ENCODE results near the gene ZMAT5.

ZMAT5 gene

GRCh38 chr22:29798801-29799200, 32.0 kb upstream of the ZMAT5 start:
- Histone ChIP-seq H3K4me1 (peaks cover 26% of the 10 kb centered on the region), H3K27me3 (ENCODE audit: control insufficient read depth, insufficient read depth, low read length) (no peaks in the 10 kb centered on the region), H3K27ac (peak overlapping the region; percentile 87), H3K4me3 (ENCODE audit: low read depth, low read length) (peak overlapping the region; percentile 11), H3K36me3 (ENCODE audit: control insufficient read depth, insufficient read depth, low read length) (no peaks in the 10 kb centered on the region), H3K79me2 (no peaks in the 10 kb centered on the region), H3K9me3 (ENCODE audit: control insufficient read depth, low read length) (no peaks in the 10 kb centered on the region), H3K4me2 (ENCODE audit: low read length) (peak overlapping the region; percentile 62), H2AFZ (peak overlapping the region; percentile 58), H3K9ac (no peak overlapping the region)
- TF ChIP-seq CTCF (IDR thresholded peaks at IDR 0.05), result no peak

GRCh38 chr22:29798318-29798717, 31.5 kb upstream of the ZMAT5 start:
- Histone ChIP-seq H2AFZ (no peak overlapping the region), H3K27me3 (ENCODE audit: control insufficient read depth, insufficient read depth, low read length) (no peaks in the 10 kb centered on the region), H3K36me3 (ENCODE audit: control insufficient read depth, insufficient read depth, low read length) (no peaks in the 10 kb centered on the region), H3K9me3 (ENCODE audit: control insufficient read depth, low read length) (no peaks in the 10 kb centered on the region), H3K4me2 (ENCODE audit: low read length) (peak overlapping the region; percentile 62), H3K4me1 (peaks cover 26% of the 10 kb centered on the region), H3K27ac (peak overlapping the region; percentile 87), H3K79me2 (no peaks in the 10 kb centered on the region), H3K4me3 (ENCODE audit: low read depth, low read length) (no peak overlapping the region), H3K9ac (no peak overlapping the region)
- no peak for TF ChIP-seq CTCF (IDR thresholded peaks at IDR 0.05)

- no peak for TF ChIP-seq CTCF (IDR thresholded peaks at IDR 0.05)
- H3K4me3 ChIP-seq (ENCODE audit: low read depth, low read length), result no peak overlapping the region
- peaks cover 26% of the 10 kb centered on the region for H3K4me1 ChIP-seq
- H3K9ac ChIP-seq, result no peak overlapping the region
- H3K79me2 ChIP-seq, result no peaks in the 10 kb centered on the region
- no peaks in the 10 kb centered on the region for H3K9me3 ChIP-seq (ENCODE audit: control insufficient read depth, low read length)
- H3K27ac ChIP-seq, result peak overlapping the region; percentile 78
- no peaks in the 10 kb centered on the region for H3K27me3 ChIP-seq (ENCODE audit: control insufficient read depth, insufficient read depth, low read length)
- no peaks in the 10 kb centered on the region for H3K36me3 ChIP-seq (ENCODE audit: control insufficient read depth, insufficient read depth, low read length)
- no peak overlapping the region for H3K4me2 ChIP-seq (ENCODE audit: low read length)
- H2AFZ ChIP-seq, result no peak overlapping the region
Observed at GRCh38 chr22:29797351-29797750, 30.5 kb upstream of the ZMAT5 start.

GRCh38 chr22:29795663-29796062, 28.9 kb upstream of the ZMAT5 start:
- H3K79me2 ChIP-seq, result no peaks in the 10 kb centered on the region
- TF ChIP-seq CTCF (IDR thresholded peaks at IDR 0.05), result no peak
- peak overlapping the region; percentile 78 for H3K27ac ChIP-seq
- no peak overlapping the region for H3K4me3 ChIP-seq (ENCODE audit: low read depth, low read length)
- no peak overlapping the region for H3K4me2 ChIP-seq (ENCODE audit: low read length)
- H3K36me3 ChIP-seq (ENCODE audit: control insufficient read depth, insufficient read depth, low read length), result no peaks in the 10 kb centered on the region
- no peaks in the 10 kb centered on the region for H3K27me3 ChIP-seq (ENCODE audit: control insufficient read depth, insufficient read depth, low read length)
- H3K9me3 ChIP-seq (ENCODE audit: control insufficient read depth, low read length), result no peaks in the 10 kb centered on the region
- no peak overlapping the region for H3K9ac ChIP-seq
- no peak overlapping the region for H2AFZ ChIP-seq
- peaks cover 26% of the 10 kb centered on the region for H3K4me1 ChIP-seq

- no peaks in the 10 kb centered on the region for H3K36me3 ChIP-seq (ENCODE audit: control insufficient read depth, insufficient read depth, low read length)
- H3K27me3 ChIP-seq (ENCODE audit: control insufficient read depth, insufficient read depth, low read length), result no peaks in the 10 kb centered on the region
- no peak overlapping the region for H3K9ac ChIP-seq
- TF ChIP-seq CTCF (IDR thresholded peaks at IDR 0.05), result no peak
- no peak overlapping the region for H3K27ac ChIP-seq
- H2AFZ ChIP-seq, result no peak overlapping the region
- no peaks in the 10 kb centered on the region for H3K79me2 ChIP-seq
- H3K9me3 ChIP-seq (ENCODE audit: control insufficient read depth, low read length), result no peaks in the 10 kb centered on the region
- H3K4me2 ChIP-seq (ENCODE audit: low read length), result no peak overlapping the region
- H3K4me3 ChIP-seq (ENCODE audit: low read depth, low read length), result no peak overlapping the region
- peaks cover 9% of the 10 kb centered on the region for H3K4me1 ChIP-seq
Observed at GRCh38 chr22:29793396-29793795, 26.6 kb upstream of the ZMAT5 start.

Measured in parathyroid adenoma (tissue), 2 donors.